Skin epidermis (tissue), 12 donors: Measurements from ENCODE around the gene OLFM2.
"Not testable (repeated sequence)": the region's sequence is repeated elsewhere in the genome, so short reads cannot be mapped to it uniquely, and the experiment has no call there.

Experiments
- H3K27ac ChIP-seq, 21 experiments: fragments of 200-600 bp; sonication (generic) in 11 of 21; one replicate each; pipeline ENCODE4 v1.5.0; 2020; ENCODE audit warnings: mild to moderate bottlenecking in 3 of 21, inconsistent platforms in 2 of 21, moderate library complexity in 2 of 21
- H3K4me3 ChIP-seq, 7 experiments: fragments of 200-600 bp; sonication (generic) in 2 of 7; one replicate each; pipeline ENCODE4 v1.5.0; 2020; ENCODE audit warnings: inconsistent platforms in 2 of 7, mild to moderate bottlenecking in 2 of 7, moderate library complexity in 1 of 7

OLFM2 gene

DNA sequence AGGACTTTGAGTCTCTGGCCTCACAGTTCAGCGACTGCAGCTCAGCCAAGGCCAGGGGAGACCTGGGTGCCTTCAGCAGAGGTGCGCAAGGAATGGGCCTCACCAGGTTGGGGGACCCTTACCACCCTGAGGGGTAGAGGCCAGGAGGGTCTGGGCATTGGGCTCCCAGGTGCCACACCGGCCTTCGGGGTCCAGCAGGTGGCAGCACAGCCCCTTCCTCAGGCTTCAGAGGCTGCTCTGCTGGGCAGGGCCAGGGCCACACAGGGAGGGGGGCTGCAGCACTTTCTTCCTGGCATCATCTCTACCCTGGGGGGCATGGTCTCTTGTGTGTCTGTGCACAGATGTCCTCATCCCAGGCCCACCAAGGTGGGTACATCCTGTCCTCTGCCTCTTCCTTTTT, 88.3 kb downstream of the OLFM2 start:
- peak overlapping the region in 4 of 21 experiments; percentile 6 to 37 (median 30) for H3K27ac ChIP-seq

DNA sequence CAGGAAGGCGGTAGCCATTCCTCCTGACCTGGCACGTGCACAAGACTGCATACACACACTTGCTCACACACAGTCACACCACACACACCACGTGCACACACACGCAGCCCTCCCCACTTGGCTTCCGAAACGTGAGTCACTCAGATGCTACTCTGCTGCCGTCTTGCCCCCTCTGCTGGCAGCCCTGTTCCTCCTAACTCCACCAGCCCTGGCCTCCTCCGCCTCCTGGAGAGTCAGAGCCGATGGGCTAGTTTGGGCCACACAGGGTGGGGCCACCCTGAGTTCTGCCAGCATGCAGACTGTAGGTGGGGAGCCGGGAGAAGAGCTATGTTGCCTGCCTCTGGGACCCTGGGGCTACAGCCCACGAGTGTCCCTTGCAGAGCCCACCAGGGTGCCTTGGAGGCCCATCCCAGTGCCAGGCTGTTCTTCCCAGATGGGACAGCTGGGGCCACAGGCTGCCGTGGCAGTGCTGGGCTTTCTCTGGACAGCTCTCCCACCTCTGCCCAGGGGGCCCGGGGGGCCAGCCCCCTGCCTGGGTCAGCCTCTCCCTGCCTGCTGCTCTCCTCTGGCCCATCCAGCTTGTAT, 89.1 kb downstream of the OLFM2 start:
- Histone ChIP-seq H3K4me3 (no peak overlapping the region), H3K27ac (peak overlapping the region in 12 of 21 experiments; percentile 12 to 61 (median 38))

More for the DNA sequence above, 88.3 kb downstream of the OLFM2 start:
- H3K4me3 ChIP-seq = no peak overlapping the region

DNA sequence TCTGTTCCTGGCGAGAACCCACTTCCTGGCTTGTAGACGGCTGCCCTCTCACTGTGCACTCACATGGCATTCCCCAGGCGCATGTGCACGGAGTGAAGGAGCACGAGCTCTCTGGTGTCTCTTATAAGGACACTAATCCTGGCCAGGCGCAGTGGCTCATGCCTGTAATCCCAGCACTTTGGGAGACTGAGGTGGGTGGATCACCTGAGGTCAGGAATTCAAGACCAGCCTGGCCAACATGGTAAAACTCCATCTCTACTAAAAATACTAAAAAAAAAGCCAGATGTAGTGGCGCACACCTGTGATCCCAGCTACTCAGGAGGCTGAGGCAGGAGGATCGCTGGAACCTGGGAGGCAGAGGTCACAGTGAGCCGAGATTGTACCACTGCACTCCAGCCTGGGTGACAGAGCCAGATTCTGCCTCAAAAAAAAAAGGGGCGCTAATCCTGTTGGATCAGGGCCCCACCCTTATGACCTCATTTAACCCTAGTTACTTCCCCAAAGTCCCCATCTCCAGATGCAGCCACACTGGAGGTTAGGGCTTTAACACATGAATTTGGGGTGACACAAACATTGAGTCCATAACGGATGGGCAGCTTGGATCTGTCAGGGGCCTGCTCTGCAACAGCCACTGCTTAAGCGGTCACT, 92.6 kb downstream of the OLFM2 start:
- H3K4me3 ChIP-seq, H3K27ac ChIP-seq: not testable (repeated sequence)

- H3K27ac ChIP-seq = no peak overlapping the region
- no peak overlapping the region for H3K4me3 ChIP-seq
These were observed 93.3 kb downstream of the OLFM2 start for GRCh38 chr19:9842834-9843625.

DNA sequence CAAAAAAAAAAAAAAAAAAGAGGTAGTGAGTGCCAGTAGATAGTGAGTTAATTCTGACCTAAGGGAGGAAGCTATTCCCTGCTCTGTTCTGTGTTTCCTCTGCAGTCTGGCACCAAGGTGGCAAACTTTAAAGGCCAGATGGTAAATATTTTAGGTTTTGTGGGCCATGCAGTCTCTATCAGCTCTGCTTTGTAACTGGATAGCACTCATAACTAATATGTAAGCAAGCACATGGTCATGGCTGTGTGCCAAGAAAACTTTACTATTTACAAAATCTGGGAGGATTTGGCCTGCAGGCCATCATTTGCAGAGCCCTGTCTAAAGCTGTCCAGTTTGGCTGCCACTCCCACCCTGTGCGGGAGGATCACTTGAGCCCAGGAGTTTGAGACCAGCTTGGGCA, 96.9 kb downstream of the OLFM2 start:
- H3K27ac ChIP-seq = no peak overlapping the region
- no peak overlapping the region for H3K4me3 ChIP-seq

GRCh38 chr19:9838324-9838723, 98.0 kb downstream of the OLFM2 start:
- no peak overlapping the region for H3K4me3 ChIP-seq
- no peak overlapping the region for H3K27ac ChIP-seq

DNA sequence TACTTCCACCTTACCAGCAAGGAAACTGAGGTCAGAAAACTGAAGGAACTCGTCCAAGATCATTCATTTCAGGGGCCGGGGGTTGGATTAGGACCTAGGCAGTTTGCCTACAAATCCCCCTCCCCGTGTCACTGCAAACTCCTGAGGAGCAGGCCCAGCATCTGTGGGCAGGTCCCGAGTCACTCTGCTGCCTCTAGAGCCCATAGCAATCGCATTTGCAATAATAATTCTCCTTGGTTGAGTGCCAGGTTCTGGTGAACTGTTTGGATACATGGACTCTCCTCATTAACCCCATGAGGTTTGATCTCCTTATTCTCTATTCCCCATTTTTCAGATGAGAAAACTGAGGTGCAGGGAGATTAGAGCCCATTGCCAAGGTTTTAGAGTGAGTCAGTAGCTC, 100.3 kb downstream of the OLFM2 start:
- Histone ChIP-seq H3K27ac (peak overlapping the region in 7 of 21 experiments; percentile 62 to 94 (median 85)), H3K4me3 (peak overlapping the region; percentile 69 to 99 (median 92))

DNA sequence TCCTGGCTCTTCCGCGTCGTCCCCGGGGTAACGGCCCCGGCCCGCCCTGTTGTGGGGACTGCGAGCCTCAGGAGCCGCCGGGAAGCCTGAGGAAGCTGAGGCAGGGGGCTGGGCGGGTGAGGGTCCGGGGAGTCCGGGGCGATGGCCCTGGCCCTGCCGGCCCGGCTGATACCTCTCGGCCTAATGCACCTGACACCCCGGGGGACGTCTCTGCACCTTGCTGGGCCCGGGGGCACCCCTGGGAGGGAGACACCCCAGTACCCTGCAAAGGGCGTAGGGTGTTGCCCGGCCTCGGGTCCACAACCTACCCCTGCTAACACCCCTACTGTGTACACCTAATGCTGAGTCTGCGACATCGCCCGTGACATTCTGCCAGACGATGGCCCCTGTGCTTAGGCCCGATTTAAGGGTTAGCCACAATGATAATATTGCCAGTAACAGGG, 100.8 kb downstream of the OLFM2 start:
- peak overlapping the region; percentile 69 to 99 (median 92) for H3K4me3 ChIP-seq
- H3K27ac ChIP-seq = peak overlapping the region; percentile 51 to 94 (median 83)

- Histone ChIP-seq H3K27ac (peak within 1 kb of the TSS; percentile 51 to 94 (median 83)), H3K4me3 (peak within 1 kb of the TSS; percentile 69 to 99 (median 92))
These were observed 101.4 kb downstream of the OLFM2 start, which contains the start of gene PIN1 for GRCh38 chr19:9834726-9835506. Gene PIN1 (plus strand): TSS chr19:9835318. CDS start chr19:9835345, 27 bp downstream.

- Histone ChIP-seq H3K27ac (peak overlapping the region in 6 of 21 experiments; percentile 20 to 77 (median 58)), H3K4me3 (peak overlapping the region; percentile 69 to 99 (median 92))
These were observed 102.0 kb downstream of the OLFM2 start for GRCh38 chr19:9834307-9834725.

DNA sequence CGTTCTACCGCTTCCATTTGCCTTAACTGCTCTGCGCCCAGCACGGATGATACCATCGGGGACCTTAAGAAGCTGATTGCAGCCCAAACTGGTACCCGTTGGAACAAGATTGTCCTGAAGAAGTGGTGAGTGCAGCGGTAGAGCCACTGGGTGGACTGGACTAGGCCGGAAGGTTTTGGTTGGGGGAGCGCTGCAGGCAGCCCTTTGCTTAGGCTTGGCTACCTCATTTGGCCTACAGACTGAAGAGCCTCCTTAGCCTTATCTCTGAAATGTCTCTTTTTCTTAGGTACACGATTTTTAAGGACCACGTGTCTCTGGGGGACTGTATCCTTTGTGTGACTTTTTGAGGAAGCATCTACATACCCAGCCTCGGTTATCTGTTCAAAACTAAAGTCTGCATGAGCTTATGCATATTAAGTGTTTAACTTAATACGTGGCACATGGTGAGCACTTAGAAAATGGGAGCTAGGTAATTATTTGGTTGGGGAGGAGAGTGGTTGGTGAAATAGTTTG, 107.7 kb downstream of the OLFM2 start:
- Histone ChIP-seq H3K27ac (peak overlapping the region in 16 of 21 experiments; percentile 53 to 92 (median 88)), H3K4me3 (peak overlapping the region; percentile 76 to 95 (median 81))

DNA sequence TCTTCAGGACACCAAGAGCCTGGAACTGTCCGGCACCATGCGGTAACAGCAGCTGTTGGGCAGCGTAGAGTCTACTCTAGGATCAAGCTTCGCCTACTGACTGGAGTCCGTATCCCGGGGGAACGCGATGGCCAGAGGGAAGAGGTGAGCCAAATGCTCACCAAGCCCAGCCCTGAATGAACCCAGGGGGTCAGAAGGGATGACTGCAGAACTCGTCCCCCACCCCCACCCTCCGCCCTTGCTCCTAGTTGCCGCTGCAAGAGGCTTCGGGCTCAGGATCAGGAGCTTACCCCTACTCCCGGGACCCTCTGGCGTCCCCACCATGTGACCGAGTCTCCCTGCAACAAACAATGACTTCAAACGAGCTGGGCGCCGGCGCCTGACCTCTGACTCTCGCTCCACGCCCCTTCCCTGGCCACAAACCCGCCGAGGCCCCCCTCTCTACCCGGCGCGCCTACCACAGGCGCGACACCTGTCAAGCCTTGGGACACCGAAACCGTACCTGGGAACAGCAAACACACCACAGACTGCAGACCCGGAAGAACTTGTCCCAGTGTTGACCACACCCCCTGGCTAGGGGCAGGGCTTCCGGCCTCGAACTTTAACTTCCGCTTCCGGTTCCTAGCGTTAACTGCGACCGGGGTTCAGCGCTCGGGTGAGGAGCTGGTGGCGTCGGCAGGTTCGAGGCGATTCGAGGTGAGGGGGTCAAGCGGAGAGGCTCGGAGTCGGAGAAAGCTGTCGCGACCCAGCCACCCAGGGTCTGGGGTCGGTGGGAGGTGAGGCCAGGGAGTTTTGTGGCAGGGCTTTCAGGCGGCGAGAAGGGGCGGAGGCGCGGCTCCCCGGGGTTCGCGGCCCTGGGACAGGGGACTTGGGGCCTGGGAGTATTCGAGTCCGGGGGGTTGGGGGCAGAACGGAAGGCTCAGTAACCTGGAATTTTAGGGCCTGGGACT, 108.8 kb downstream of the OLFM2 start, which contains the start of gene UBL5:
TSS of gene UBL5 (plus strand) at position 630 of the 950 bp plus-strand sequence. CDS start 420 bp downstream, outside the sequence.
- peak within 1 kb of the TSS; percentile 52 to 92 (median 86) for H3K27ac ChIP-seq
- peak within 1 kb of the TSS; percentile 76 to 95 (median 81) for H3K4me3 ChIP-seq

- H3K27ac ChIP-seq = no peak overlapping the region
- H3K4me3 ChIP-seq = no peak overlapping the region
These were observed 112.5 kb downstream of the OLFM2 start for GRCh38 chr19:9823816-9824215.

- Histone ChIP-seq H3K4me3 (peak overlapping the region in 3 of 7 experiments; percentile 22 to 88 (median 28)), H3K27ac (peak overlapping the region in 16 of 21 experiments; percentile 38 to 96 (median 86))
These were observed 116.3 kb downstream of the OLFM2 start for GRCh38 chr19:9820034-9820433.

DNA sequence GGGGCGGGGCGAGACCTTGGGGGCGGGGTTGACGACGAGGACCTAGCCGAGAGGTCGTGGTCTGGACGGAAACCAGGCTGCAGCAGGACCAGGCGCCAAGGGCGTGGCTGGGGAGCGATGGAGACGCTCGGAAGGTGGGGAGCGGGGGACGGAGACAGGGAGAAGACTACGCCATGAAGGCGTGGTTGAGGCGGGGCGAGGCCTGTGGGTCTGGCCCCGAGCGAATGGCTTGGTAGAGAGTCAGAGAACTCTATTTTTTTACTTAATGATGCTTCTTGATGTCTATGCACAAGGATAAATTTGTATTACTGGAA, 116.8 kb downstream of the OLFM2 start:
- peak overlapping the region; percentile 17 to 88 (median 28) for H3K4me3 ChIP-seq

DNA sequence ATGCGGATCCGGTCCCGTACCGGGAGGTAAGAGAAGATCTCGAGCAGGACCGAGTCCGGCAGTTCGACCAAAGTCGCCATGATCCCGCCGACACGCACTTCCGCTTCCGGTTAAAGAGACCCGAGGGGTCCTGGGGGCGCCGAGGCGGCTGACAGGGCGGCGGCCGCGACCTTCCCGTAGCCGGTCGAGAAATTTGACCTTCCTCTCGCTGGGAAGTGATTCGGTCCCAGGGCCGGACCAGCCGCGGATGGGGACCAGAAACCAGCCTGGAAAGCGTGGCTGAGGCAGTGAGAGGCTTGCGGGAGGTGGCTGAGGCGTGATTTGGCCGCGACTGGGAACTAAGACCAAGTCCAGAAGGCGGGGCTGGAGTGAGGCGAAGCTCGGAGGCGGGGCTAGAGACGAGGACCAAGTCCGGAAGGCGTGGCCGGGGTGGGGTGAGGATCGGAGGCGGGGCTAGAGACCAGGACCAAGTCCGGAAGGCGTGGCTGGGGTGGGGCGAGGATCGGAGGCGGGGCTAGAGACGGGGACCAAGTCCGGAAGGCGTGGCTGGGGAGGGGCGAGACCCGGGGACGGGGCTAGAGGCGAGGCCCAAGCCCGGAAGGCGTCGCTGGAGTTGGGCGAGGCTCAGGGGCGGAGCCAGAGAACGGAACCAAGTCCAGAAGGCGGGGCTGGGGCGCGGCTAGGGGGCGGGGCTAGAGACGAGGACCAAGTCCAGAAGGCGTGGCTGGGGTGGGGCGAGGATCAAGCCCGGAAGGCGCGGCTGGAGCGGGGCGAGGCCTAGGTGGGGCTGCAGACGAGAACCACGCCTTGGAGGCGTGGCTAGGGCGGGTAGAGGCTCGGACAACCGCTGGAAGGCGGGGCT, 117.3 kb downstream of the OLFM2 start, which contains the start of gene FBXL12:
TSS of gene FBXL12 (minus strand) at position 346 of the 862 bp plus-strand sequence. CDS start at position 80, 266 bp downstream.
- Histone ChIP-seq H3K4me3 (peak within 1 kb of the TSS; percentile 73 to 99 (median 88)), H3K27ac (peak within 1 kb of the TSS; percentile 60 to 97 (median 91))

More for the DNA sequence above, 116.8 kb downstream of the OLFM2 start:
- peak overlapping the region in 17 of 21 experiments; percentile 38 to 96 (median 88) for H3K27ac ChIP-seq
